Pons (tissue), 1 donor: ENCODE data around the gene CLEC6A.
"Not testable (repeated sequence)": the region's sequence is repeated elsewhere in the genome, so short reads cannot be mapped to it uniquely, and the experiment has no call there.

Source experiments
- DNase-seq: peaks from one replicate; pipeline ENCODE4 v3.0.0-alpha.2; 2016; ENCODE audit warnings: low spot score

The CLEC6A gene

DNA sequence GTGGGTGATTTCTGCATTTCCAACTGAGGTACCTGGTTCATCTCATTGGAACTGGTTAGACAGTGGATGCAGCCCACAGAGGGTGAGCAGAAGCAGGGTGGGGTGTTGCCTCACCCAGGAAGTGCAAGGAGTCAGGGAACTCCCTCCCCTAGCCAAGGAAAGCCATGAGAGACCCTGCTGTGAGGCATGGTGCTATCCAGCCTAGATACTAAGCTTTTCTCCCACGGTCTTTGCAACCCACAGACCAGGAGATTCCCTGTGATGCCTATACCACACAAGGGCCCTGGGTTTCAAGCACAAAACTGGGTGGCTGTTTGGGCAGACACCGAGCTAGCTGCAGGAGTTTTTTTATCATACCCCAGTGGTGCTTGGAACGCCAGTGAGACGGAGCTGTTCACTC lies 39.9 kb downstream of the CLEC6A start:
- DNase-seq = not testable (repeated sequence)

DNA sequence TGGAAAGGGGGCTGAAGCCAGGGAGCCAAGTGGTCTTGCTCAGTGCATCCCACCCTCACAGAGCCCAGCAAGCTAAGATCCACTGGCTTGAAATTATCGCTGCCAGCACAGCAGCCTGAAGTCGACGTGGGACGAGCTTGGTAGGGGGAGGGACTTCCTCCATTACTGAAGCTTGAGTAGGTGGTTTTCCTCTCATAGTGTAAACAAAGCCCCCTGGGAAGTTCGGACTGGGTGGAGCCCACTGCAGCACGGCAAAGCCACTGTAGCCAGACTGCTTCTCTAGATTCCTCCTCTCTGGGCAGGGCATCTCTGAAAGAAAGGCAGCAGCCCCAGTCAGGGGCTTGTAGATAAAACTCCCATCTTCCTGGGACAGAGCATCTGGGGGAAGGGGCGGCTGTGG lies 40.3 kb downstream of the CLEC6A start:
- not testable (repeated sequence) for DNase-seq

DNA sequence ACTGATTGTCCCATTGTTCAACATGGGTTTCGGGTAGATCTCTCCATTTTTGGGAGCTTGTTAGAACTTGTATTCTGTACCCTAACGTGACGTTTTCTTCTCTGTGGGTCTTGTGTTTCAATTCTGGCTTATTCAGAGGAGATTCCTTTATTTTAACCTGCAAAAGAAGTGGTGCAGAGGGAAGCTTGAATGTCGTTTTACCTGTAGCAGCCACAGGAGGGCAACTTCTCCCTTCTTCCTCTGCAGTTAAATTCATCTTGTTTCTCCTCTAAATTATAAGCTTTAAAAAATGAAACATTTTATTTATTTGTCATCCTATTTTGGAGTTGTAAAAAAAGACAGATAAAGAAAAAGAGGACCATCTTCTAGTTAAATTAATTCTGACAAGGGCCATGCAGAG lies 43.9 kb downstream of the CLEC6A start:
- no peak for DNase-seq

DNA sequence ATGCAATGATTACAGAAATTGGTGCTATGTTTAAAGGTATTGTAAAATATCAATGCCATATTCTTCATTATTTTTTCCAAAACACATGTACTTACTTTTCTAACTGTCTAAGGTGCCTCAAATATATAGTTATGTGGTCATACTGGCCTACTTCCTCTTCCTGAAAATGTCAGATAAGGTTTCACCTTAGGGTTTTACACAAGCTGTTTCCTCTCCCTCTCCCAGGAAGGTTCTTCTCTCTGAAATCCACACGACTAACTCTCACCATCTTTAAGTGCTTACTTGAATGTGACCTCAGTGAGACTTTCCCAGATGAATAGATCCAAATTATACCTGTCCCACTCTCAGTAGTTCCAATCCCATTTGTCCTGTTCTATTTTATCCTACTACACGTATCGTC lies 46.0 kb downstream of the CLEC6A start:
- DNase-seq = no peak

DNA sequence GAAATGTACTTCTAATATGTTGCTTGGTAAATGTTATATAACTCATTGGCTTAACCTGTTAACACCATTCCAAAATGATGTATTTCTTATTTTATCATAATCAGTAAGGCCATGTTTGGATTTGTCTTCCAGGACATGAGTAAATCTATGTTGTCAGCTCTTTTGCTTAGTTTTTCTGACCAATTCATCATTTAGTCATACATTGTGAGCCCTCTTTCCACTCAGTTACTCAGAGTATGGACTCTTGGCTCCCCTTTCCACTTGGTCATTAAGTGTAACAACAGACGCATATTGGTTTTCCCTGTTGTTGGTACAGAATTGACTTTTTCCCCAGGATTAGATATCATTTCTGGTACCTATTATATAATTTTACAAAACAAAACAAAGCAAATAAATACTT lies 48.6 kb downstream of the CLEC6A start:
- no peak for DNase-seq

DNA sequence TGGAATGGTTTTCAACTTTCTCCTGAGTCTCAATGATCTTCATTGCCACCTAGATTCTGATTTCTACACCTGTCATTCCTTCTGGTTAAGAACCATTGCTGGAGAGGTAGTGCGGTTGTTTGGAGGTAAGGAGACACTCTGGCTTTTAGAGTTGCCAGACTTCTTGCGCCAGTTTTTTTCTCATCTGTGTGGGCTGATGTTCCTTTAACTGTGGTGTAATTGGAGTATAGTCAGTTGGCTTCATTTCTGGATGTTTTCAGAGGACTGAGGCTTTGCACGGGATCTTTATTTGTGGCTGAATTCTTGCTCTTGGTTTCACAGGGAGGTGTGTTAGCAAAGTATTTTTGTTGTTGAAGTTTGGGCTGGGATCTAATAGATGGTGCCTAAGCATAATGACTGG lies 51.8 kb downstream of the CLEC6A start:
- DNase-seq = no peak

DNA sequence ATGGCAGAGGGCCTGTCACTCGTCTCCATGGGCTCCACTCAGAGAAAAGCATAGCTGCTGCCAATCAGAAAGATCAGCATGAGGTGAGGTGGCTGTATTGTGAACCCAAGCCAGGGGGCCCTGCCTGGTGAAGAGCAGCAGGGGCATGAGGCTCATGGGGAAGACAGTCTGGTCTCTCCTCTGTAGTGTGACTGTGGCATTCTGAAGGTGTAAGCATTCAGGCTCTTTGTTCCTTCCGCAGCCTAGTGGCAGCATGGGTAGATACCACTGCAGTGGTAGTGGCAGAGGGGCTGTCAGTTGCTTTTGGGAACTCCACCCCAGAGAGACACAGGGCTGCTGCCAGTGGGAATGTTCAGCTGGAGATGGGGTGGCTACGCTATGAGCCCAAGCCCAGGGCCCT lies 52.5 kb downstream of the CLEC6A start:
- no peak for DNase-seq

DNA sequence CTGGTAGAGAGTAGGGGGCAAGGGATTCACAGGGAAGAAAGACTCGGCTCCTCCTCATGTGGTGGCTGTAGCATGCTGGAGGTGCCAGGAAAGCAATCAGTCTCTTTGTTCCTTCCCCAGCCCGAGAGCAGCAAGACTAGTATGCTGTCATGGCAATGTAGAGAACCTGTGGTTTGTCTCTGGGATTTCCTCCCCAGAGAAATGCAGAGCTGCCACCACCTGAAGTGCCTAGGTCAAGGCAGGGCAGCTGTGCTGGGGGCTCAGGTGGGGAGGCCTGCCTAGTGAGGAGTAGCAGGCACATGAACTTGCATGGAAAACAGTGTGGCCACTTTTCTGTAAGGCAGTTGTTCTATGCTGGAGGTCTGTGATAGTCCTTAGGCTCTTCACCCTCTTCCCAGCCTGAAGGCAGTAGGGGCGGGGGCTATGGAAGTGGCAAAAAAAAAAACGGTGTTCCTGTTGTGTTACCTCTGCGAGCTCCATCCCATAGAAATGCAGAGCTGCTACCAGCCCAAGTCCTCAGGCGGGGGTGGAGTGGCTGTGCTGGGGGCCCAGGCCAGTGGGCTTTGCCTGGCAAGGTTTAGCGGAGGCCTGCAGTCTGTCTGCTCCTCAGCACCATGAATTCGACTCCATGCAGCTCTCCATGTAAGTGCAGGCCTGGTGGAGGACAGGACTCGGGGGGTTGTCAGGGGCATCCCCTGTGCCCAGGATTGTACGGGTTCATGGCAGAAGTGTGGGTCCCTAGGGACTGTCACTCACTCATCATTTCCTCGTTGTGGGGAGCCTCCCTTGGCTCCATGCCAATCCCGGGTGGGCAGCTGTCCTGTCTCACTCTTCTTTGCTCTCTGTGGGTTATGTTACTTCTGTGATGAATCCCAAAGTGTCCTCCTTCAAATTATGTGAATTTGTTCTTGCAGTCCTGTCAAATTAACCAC lies 53.4 kb downstream of the CLEC6A start:
- no peak for DNase-seq

DNA sequence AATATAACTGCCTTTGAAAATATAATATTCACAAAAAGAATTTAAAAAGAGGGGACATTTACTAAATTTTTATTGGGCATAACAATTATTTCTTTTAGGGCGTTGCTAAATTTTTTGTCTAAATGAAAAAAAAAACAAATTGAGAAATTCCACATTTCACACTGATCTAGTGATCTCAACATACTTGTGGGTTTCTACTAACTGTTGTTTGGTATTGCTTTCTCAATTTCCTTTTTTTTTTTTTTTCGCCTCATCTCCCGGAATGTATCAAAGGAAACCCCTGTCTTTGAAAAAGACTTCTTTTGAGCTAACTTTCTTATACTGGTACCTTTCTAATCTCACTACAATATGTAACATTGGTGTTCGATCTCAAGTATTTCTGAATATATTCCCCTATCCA lies 57.5 kb downstream of the CLEC6A start, which contains the start of gene CLEC4D:
TSS of gene CLEC4D (plus strand) at position 248 of the 400 bp plus-strand sequence. CDS start 230 bp downstream, outside the sequence.
- DNase-seq = no peak

DNA sequence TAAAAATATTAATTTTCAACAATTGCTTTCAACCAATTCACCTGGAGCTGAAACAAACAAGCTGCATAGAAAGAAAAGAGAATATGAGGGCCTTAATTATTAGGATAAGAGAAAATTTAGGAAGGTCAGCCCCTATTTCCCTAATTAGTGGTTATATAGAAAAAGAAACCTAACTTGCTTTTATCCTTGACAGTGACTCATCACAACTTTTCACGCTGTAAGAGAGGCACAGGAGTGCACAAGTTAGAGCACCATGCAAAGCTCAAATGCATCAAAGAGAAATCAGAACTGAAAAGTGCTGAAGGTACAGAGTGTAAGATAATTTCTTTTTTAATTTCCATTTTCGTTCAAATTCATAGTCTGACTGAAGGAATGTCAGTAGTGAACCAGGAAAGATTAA lies 62.2 kb downstream of the CLEC6A start:
- no peak for DNase-seq

DNA sequence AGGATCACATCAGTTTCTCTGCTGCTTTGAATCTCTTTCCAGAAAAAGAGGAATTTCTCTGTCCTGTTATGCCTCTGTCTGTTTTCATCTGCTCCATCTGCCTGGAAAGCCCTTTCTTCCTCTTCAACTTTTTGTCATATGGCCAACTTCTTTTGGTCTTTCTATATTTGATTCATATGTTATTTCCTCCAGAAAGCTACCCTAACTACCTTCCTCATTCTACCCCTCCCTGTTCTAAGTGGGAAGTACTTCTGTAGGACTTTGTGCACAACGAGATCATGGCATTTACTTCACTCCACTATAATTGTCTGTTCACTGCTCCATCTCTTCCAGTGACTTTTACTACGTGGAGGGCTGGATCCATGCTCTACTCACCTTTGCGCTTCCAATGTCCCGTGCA lies 63.4 kb downstream of the CLEC6A start:
- DNase-seq = no peak

DNA sequence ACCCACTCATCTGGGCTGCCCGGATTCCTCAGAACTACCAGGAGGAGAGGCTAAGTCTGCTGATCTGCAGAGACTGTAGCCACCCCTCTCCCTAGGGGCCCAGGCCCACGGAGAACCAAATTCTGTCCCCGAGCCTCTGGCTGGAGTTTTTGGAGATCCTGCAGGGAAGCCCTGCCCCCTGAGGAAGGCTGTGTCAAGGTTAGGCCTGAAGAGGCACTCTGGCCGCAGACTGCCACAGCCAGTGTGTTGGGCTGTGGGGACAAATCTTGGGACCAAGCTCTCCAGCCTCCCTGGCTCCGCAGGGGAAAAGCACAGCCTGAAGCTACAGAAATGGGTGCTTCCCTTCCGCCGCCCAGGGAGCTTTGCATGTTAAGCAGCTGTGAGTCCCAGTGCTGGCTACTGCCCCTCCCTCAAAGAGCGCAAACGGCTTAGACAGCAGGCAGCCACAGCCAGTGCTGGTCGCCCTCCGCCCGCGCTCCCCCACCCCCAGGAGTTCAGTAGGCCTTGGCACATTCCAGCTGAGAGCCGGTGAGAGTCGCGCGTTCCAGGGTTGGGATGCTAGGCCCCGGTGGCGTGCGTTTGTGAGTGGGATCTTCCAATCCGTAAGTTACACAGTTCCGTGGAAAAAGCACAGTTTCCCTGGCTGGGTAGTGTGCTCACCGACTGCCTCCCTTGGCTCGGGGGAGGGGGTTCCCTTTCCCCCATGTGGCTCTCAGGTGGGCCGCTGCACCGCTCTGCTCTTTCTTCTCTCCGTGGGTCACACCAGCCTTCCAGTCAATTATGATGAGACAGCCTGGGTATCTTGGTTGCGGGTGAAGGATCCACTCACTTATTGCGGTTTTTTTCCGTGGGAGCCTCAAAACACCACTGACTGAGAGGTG lies 71.7 kb downstream of the CLEC6A start:
- no peak for DNase-seq
